K562 (cell line): ENCODE results near the gene ASB13. TPM values are rescaled to one million over a fixed set of nuclear protein-coding genes. Genes with fewer than 3 reads are reported as not detected.
A peak's percentile ranks its signal among the peaks of the same experiment; 100 is the strongest.

ENCODE experiments used
- FOSL1 ChIP-seq: fragments of 200-800 bp; sonication (Bioruptor generic); conservative IDR thresholded peaks from 2 replicates; pipeline ENCODE4 v1.6.1; 2016; ENCODE audit warnings: missing genetic modification characterization, missing compliant biosample characterization
- HMG20A ChIP-seq: fragments of 450-650 bp; formaldehyde crosslinking; conservative IDR thresholded peaks from 2 replicates; pipeline ENCODE4 v1.4.0; 2020; ENCODE audit warnings: mild to moderate bottlenecking, mixed read lengths
- KDM4B ChIP-seq, 2 experiments: fragments of 450-650 bp in 1 of 2; sonication (generic) in 1 of 2; IDR thresholded peaks; 2 replicates each; pipeline ENCODE4 v1.6.1; 2016 to 2017; ENCODE audit warnings: borderline replicate concordance in 2 of 2, antibody characterized with exemption in 1 of 2, low read depth in 1 of 2, mild to moderate bottlenecking in 1 of 2
- NFIX ChIP-seq: fragments of 250-450 bp; sonication (Bioruptor Pico); IDR thresholded peaks from 2 replicates; pipeline ENCODE4 v1.4.0; 2020; ENCODE audit warnings: low read depth, mild to moderate bottlenecking, moderate library complexity
- PHF8 ChIP-seq: fragments of 200-600 bp; sonication (generic); IDR thresholded peaks from 2 replicates; pipeline ENCODE4 v1.6.1; 2012; ENCODE audit warnings: mixed run types, mild to moderate bottlenecking, inconsistent platforms, low read length, moderate library complexity, borderline replicate concordance
- POLR2H ChIP-seq: IDR thresholded peaks from 2 replicates; pipeline ENCODE4 v1.6.1; 2016; ENCODE audit warnings: missing genetic modification characterization, low read depth, mild to moderate bottlenecking, control low read depth, missing compliant biosample characterization, moderate library complexity
- RFX1 ChIP-seq: fragments of 450-650 bp; IDR thresholded peaks from 2 replicates; pipeline ENCODE4 v1.6.1; 2016; ENCODE audit warnings: mild to moderate bottlenecking, moderate library complexity
- SIN3A ChIP-seq, 2 experiments: fragments of 150-350 bp in 1 of 2; IDR thresholded peaks; 2 replicates each; pipeline ENCODE4 v1.6.1; 2011 to 2016; ENCODE audit warnings: borderline replicate concordance in 2 of 2, low read depth in 2 of 2, low read length in 2 of 2, mild to moderate bottlenecking in 2 of 2, moderate library complexity in 2 of 2; ENCODE audit not compliant: control insufficient read depth in 1 of 2
- TCF7L2 ChIP-seq: fragments of 150-350 bp; IDR thresholded peaks from 2 replicates; pipeline ENCODE4 v1.6.1; 2016; ENCODE audit warnings: low read depth, mild to moderate bottlenecking, low read length, moderate library complexity
- TEAD2 ChIP-seq: fragments of 450-650 bp; IDR thresholded peaks from 2 replicates; pipeline ENCODE4 v1.6.1; 2016; ENCODE audit warnings: missing genetic modification characterization, control low read depth, missing compliant biosample characterization
- TOE1 ChIP-seq, 2 experiments: fragments of 450-650 bp in 1 of 2; sonication (generic) in 1 of 2; formaldehyde crosslinking in 1 of 2; IDR thresholded peaks; 2 replicates each; pipeline versions ENCODE4 v1.7.1 to v1.8.0; 2016 to 2022; ENCODE audit warnings: borderline replicate concordance in 2 of 2, mild to moderate bottlenecking in 2 of 2, antibody characterized with exemption in 1 of 2, inconsistent platforms in 1 of 2, low read depth in 1 of 2, missing genetic modification reagents in 1 of 2, moderate library complexity in 1 of 2
- ZNF140 ChIP-seq: fragments of 250-450 bp; sonication (Bioruptor Pico); IDR thresholded peaks from 2 replicates; pipeline ENCODE4 v1.8.0; 2021; ENCODE audit warnings: moderate library complexity, mild to moderate bottlenecking, inconsistent platforms
- ZNF778 ChIP-seq: fragments of 450-650 bp; formaldehyde crosslinking; IDR thresholded peaks from 2 replicates; pipeline ENCODE4 v1.4.0; 2020; ENCODE audit warnings: mild to moderate bottlenecking, moderate library complexity
- ZSCAN32 ChIP-seq: fragments of 450-650 bp; formaldehyde crosslinking; IDR thresholded peaks from 2 replicates; pipeline ENCODE4 v1.4.0; 2020; ENCODE audit warnings: mild to moderate bottlenecking, moderate library complexity
- polyA plus RNA-seq, 8 experiments: library from polyadenylated mRNA; depleted of rRNA in 4 of 8; stranded (reverse) in 5 of 8; unstranded in 3 of 8; fragments of >200 nt; fragmentation: Nextera tagmentation in 2 of 8; fragmentation: Illumina TruSeq in 1 of 8; extraction: Ambion mirVana in 2 of 8; extraction: Trizol in 1 of 8; gene quantifications; 2 replicates each; pipeline versions ENCODE4 v1.2.1 to v1.2.3, GENCODE V29; 2011 to 2014; ENCODE audit warnings: inconsistent platforms in 1 of 8, missing spikeins in 1 of 8
- total RNA-seq, 7 experiments: library from RNA; depleted of rRNA in 6 of 7; stranded (reverse); fragments of >200 nt in 6 of 7; fragmentation: Illumina TruSeq in 2 of 7; extraction: Trizol in 2 of 7; gene quantifications; 2 replicates each; pipeline versions ENCODE4 v1.2.1 to v1.2.3, GENCODE V29; 2011 to 2021; ENCODE audit warnings: low replicate concordance in 1 of 7
- TF ChIP-seq, protein P1 (sequence below): fragments of 250-450 bp; sonication (Bioruptor Pico); IDR thresholded peaks from 2 replicates; pipeline ENCODE4 v1.9.0; 2021; ENCODE audit warnings: mild to moderate bottlenecking
- TF ChIP-seq, protein P2 (sequence below): fragments of 250-450 bp; sonication (Bioruptor Pico); IDR thresholded peaks from 2 replicates; pipeline ENCODE4 v1.8.0; 2021; ENCODE audit warnings: moderate library complexity, mild to moderate bottlenecking, inconsistent platforms
- TF ChIP-seq, protein P3 (sequence below), 3 experiments: fragments of 200-800 bp in 1 of 3; fragments of 250-450 bp in 1 of 3; fragments of 450-650 bp in 1 of 3; sonication (Bioruptor Pico) in 1 of 3; sonication (Bioruptor generic) in 1 of 3; formaldehyde crosslinking in 1 of 3; IDR thresholded peaks; 2 replicates each; pipeline versions ENCODE4 v1.6.1 to v1.8.0; 2016 to 2022; ENCODE audit warnings: mild to moderate bottlenecking in 2 of 3, missing genetic modification characterization in 2 of 3, missing compliant biosample characterization in 1 of 3, moderate library complexity in 1 of 3
- TF ChIP-seq, protein P4 (sequence below), 2 experiments: fragments of 200-800 bp in 1 of 2; sonication (Bioruptor generic) in 1 of 2; sonication (generic) in 1 of 2; formaldehyde crosslinking in 1 of 2; IDR thresholded peaks in 1 of 2; conservative IDR thresholded peaks in 1 of 2; 2 replicates each; pipeline versions ENCODE4 v1.5.0 to v1.6.1; 2016 to 2020; ENCODE audit warnings: missing compliant biosample characterization in 1 of 2, missing genetic modification characterization in 1 of 2, missing genetic modification reagents in 1 of 2

The ASB13 gene
- total and polyA plus RNA-seq, 9 of the 15 experiments (the other 6 are each of a cell fraction or from before 2014, with no cell fraction given) = 5.2 to 28.8 (median 16.9) TPM

DNA sequence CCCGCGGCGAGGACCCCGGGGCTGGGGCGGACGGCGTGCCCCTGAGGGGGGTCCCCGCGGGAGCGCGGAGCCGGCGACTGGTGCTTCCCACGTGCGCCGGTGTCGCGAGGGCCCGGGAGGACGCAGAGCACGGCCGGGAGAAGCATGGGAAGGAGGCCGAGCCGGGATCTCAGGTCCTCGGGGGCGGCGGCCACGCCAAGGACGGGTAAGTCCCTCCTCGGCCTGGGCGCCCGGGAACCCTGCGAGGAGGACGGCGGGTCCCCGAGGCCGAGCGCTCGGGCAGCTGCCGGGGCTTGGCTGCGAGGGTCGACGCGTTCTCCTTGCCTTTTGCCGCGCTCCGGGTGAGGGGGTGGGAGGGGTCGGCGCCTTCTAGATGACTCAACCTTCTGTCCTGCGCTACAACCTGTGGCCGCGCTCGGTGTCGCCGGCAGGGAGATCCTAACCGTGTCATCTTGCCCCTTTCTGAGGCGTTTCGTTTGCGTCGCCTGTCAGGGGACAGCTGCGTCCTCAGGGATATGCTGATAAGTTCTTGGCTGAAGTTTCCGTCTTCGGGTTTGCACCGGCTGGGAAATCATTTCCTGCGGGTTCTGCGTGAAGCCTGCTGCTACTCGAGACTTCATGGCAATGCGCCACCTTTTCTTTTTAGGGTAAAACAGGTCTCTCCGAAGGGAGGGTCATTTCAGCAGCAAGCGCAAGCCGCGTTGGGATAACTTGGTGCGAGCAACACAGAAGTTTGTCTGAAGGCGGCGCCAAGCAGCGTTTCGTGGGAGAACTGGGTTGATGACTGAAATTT lies 18.8 kb upstream of the ASB13 start (continued):
- TF ChIP-seq SIN3A (IDR thresholded peaks at IDR 0.05; ENCODE audit: borderline replicate concordance in 2 of 2, control insufficient read depth in 1 of 2, low read depth in 2 of 2, low read length in 2 of 2) = peak; percentile 52 to 83; a peak in 2 of 4 replicates
- TF ChIP-seq, protein P1, sequence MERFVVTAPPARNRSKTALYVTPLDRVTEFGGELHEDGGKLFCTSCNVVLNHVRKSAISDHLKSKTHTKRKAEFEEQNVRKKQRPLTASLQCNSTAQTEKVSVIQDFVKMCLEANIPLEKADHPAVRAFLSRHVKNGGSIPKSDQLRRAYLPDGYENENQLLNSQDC = no peak
- TF ChIP-seq ZNF140 (CRISPR knock-in tag) = no peak
- no peak for TF ChIP-seq PHF8
- no peak for TF ChIP-seq ZNF778 (CRISPR knock-in tag)
- TF ChIP-seq POLR2H (tag) = no peak
- TF ChIP-seq, protein P2, sequence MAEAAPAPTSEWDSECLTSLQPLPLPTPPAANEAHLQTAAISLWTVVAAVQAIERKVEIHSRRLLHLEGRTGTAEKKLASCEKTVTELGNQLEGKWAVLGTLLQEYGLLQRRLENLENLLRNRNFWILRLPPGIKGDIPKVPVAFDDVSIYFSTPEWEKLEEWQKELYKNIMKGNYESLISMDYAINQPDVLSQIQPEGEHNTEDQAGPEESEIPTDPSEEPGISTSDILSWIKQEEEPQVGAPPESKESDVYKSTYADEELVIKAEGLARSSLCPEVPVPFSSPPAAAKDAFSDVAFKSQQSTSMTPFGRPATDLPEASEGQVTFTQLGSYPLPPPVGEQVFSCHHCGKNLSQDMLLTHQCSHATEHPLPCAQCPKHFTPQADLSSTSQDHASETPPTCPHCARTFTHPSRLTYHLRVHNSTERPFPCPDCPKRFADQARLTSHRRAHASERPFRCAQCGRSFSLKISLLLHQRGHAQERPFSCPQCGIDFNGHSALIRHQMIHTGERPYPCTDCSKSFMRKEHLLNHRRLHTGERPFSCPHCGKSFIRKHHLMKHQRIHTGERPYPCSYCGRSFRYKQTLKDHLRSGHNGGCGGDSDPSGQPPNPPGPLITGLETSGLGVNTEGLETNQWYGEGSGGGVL (CRISPR knock-in tag) = no peak
- TF ChIP-seq, protein P3, sequence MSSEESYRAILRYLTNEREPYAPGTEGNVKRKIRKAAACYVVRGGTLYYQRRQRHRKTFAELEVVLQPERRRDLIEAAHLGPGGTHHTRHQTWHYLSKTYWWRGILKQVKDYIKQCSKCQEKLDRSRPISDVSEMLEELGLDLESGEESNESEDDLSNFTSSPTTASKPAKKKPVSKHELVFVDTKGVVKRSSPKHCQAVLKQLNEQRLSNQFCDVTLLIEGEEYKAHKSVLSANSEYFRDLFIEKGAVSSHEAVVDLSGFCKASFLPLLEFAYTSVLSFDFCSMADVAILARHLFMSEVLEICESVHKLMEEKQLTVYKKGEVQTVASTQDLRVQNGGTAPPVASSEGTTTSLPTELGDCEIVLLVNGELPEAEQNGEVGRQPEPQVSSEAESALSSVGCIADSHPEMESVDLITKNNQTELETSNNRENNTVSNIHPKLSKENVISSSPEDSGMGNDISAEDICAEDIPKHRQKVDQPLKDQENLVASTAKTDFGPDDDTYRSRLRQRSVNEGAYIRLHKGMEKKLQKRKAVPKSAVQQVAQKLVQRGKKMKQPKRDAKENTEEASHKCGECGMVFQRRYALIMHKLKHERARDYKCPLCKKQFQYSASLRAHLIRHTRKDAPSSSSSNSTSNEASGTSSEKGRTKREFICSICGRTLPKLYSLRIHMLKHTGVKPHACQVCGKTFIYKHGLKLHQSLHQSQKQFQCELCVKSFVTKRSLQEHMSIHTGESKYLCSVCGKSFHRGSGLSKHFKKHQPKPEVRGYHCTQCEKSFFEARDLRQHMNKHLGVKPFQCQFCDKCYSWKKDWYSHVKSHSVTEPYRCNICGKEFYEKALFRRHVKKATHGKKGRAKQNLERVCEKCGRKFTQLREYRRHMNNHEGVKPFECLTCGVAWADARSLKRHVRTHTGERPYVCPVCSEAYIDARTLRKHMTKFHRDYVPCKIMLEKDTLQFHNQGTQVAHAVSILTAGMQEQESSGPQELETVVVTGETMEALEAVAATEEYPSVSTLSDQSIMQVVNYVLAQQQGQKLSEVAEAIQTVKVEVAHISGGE (CRISPR knock-in tag; IDR thresholded peaks at IDR 0.05) = no peak; a peak in 1 of 6 replicates
- no peak for TF ChIP-seq TCF7L2
- no peak for TF ChIP-seq KDM4B (IDR thresholded peaks at IDR 0.05; ENCODE audit: borderline replicate concordance in 2 of 2, low read depth in 1 of 2)
- peak; percentile 51; the same call in 1 of the 2 replicates for TF ChIP-seq TOE1 (IDR thresholded peaks at IDR 0.05; ENCODE audit: borderline replicate concordance)
- no peak for TF ChIP-seq TOE1 (CRISPR knock-in tag; IDR thresholded peaks at IDR 0.05; ENCODE audit: borderline replicate concordance, low read depth)
- TF ChIP-seq RFX1 = no peak
- no peak for TF ChIP-seq NFIX (CRISPR knock-in tag)
- TF ChIP-seq TEAD2 = no peak
- peak; percentile 68 for TF ChIP-seq FOSL1 (tag)
- TF ChIP-seq ZSCAN32 (CRISPR knock-in tag) = no peak
- TF ChIP-seq, protein P4, sequence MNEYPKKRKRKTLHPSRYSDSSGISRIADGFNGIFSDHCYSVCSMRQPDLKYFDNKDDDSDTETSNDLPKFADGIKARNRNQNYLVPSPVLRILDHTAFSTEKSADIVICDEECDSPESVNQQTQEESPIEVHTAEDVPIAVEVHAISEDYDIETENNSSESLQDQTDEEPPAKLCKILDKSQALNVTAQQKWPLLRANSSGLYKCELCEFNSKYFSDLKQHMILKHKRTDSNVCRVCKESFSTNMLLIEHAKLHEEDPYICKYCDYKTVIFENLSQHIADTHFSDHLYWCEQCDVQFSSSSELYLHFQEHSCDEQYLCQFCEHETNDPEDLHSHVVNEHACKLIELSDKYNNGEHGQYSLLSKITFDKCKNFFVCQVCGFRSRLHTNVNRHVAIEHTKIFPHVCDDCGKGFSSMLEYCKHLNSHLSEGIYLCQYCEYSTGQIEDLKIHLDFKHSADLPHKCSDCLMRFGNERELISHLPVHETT (CRISPR knock-in tag; conservative IDR thresholded peaks at IDR 0.05 in 1 of 2, IDR thresholded peaks at IDR 0.05 in 1 of 2) = no peak; a peak in 1 of 4 replicates
- no peak for TF ChIP-seq HMG20A (CRISPR knock-in tag)
